HCT116 (cell line): Measurements from ENCODE around the gene PPP1R36.

Source experiments
- EZH2 ChIP-seq: fragments of 200-600 bp; sonication (generic); IDR thresholded peaks from 2 replicates; pipeline ENCODE4 v1.6.1; 2017; ENCODE audit warnings: antibody characterized with exemption, mixed run types
- POLR2AphosphoS5 ChIP-seq: IDR thresholded peaks from 2 replicates; pipeline ENCODE4 v1.6.1; 2011; ENCODE audit warnings: mild to moderate bottlenecking, low read depth, low read length, moderate library complexity
- RAD21 ChIP-seq: IDR thresholded peaks from 2 replicates; pipeline ENCODE4 v1.6.1; 2012; ENCODE audit warnings: low read depth, mild to moderate bottlenecking

DNA sequence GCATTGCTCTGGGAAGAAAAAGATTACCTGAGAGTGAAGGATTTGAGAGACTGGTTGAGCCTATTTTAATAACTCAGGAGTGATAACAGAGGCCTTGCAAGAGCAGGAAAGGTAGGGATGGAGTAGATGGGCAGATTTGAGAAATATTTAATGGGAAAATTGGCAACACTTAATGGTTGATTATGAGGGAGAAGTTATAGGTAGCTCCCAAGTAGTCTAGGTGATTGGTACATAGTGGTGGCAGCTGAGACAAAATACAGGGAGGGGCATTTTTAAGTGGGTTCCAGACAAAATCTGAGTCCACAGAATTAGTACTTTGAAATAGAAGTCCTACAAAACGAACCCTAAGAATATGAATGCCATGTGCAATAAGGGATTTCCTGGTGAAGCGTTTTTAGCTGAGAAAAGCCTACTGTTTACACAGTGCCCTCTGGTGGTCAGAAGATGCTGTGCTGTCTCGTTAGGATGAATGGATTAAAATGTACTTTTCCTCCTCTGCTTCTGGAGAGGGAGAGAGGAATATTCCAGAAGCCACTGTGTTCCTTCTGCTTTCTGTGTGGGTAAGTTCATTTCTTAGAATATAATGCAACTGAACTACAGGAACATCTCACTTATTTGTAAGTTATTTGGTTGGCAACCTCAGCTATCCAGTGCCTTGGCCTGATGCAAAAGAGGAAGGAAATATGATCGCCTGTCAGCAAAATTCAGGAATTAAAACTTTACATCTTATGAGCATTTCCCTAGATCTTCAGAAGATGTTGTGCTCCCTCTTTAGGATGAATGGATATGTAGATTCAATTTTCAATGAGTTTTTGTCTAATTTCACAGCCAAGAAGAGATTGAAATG is 38.7 kb upstream of the PPP1R36 start:
- TF ChIP-seq RAD21 (no peak), POLR2AphosphoS5 (no peak), EZH2 (no peak)
